WTC11 (cell line): Measurements from ENCODE around the gene SORCS2. TPM values are rescaled to one million over a fixed set of nuclear protein-coding genes. Genes with fewer than 3 reads are reported as not detected.

Source experiments
- ATAC-seq: fragments of 200-7000 bp; cut with Tn5 transposase; 2 replicates; pipeline ENCODE4 v1.10.0; 2021; ENCODE audit warnings: mild to moderate bottlenecking, moderate library complexity
- CTCF ChIA-PET: fragments of 300-600 bp; sonication (Branson Sonifier 250); formaldehyde crosslinking; loops from one replicate; lab custom pipeline; 2021; ENCODE audit warnings: antibody characterized with exemption; lab: Charles Lee
- POLR2A ChIA-PET: fragments of 350-600 bp; sonication (Branson Sonifier 250); formaldehyde crosslinking; loops from one replicate; lab custom pipeline; 2021; ENCODE audit warnings: antibody characterized with exemption; lab: Charles Lee
- DNase-seq: peaks from one replicate; pipeline ENCODE4 v3.0.0; 2021; ENCODE audit warnings: low spot score
- H3K27ac Mint-ChIP-seq: 2 replicates; pipeline ENCODE4 v1.8.0; 2021; ENCODE audit warnings: mixed read lengths
- H3K27me3 Mint-ChIP-seq: 2 replicates; pipeline ENCODE4 v1.8.0; 2021; ENCODE audit warnings: low read depth, mild to moderate bottlenecking, moderate library complexity, mixed read lengths
- H3K36me3 Mint-ChIP-seq: 2 replicates; pipeline ENCODE4 v1.8.0; 2021; ENCODE audit warnings: mixed read lengths
- H3K4me1 Mint-ChIP-seq: 2 replicates; pipeline ENCODE4 v1.8.0; 2022; ENCODE audit warnings: mixed read lengths
- H3K4me3 Mint-ChIP-seq: 2 replicates; pipeline ENCODE4 v1.8.0; 2021; ENCODE audit warnings: mild to moderate bottlenecking, moderate library complexity, mixed read lengths
- H3K9me3 Mint-ChIP-seq: 2 replicates; pipeline ENCODE4 v1.8.0; 2021; ENCODE audit warnings: mixed read lengths
- AR ChIP-seq: fragments of 250-450 bp; sonication (Bioruptor Pico); IDR thresholded peaks from 2 replicates; pipeline ENCODE4 v1.9.0; 2021; ENCODE audit warnings: mild to moderate bottlenecking
- ARID4B ChIP-seq: sonication (generic); formaldehyde crosslinking; IDR thresholded peaks from 2 replicates; pipeline ENCODE4 v1.8.0; 2023; ENCODE audit warnings: missing genetic modification reagents, mild to moderate bottlenecking, borderline replicate concordance
- ATF2 ChIP-seq: sonication (generic); formaldehyde crosslinking; IDR thresholded peaks from 2 replicates; pipeline ENCODE4 v1.8.1; 2022; ENCODE audit warnings: low read depth, missing genetic modification reagents, borderline replicate concordance
- CBFB ChIP-seq: sonication (generic); formaldehyde crosslinking; IDR thresholded peaks from 2 replicates; pipeline ENCODE4 v1.8.1; 2022; ENCODE audit warnings: mild to moderate bottlenecking, low read depth, missing genetic modification reagents
- CREM ChIP-seq: sonication (generic); formaldehyde crosslinking; IDR thresholded peaks from 2 replicates; pipeline ENCODE4 v1.8.1; 2022; ENCODE audit warnings: mild to moderate bottlenecking, missing genetic modification reagents, moderate library complexity
- ESRRA ChIP-seq: sonication (generic); formaldehyde crosslinking; IDR thresholded peaks from 2 replicates; pipeline ENCODE4 v1.8.1; 2022; ENCODE audit warnings: mild to moderate bottlenecking, missing genetic modification reagents, borderline replicate concordance
- HMGA2 ChIP-seq: fragments of 250-450 bp; sonication (Bioruptor Pico); IDR thresholded peaks from 2 replicates; pipeline ENCODE4 v1.4.0; 2021; ENCODE audit warnings: mild to moderate bottlenecking, moderate library complexity
- JUN ChIP-seq: sonication (generic); formaldehyde crosslinking; IDR thresholded peaks from 2 replicates; pipeline ENCODE4 v1.8.0; 2023; ENCODE audit warnings: mild to moderate bottlenecking, missing genetic modification reagents
- NR1H2 ChIP-seq: sonication (generic); formaldehyde crosslinking; IDR thresholded peaks from 2 replicates; pipeline ENCODE4 v1.9.0; 2021; ENCODE audit warnings: mild to moderate bottlenecking, moderate library complexity, missing genetic modification reagents
- PREB ChIP-seq: sonication (generic); formaldehyde crosslinking; IDR thresholded peaks from 2 replicates; pipeline ENCODE4 v1.8.1; 2022; ENCODE audit warnings: mild to moderate bottlenecking, missing genetic modification reagents, moderate library complexity, borderline replicate concordance
- PRRX2 ChIP-seq: fragments of 250-450 bp; sonication (Bioruptor Pico); IDR thresholded peaks from 2 replicates; pipeline ENCODE4 v1.8.0; 2021; ENCODE audit warnings: mild to moderate bottlenecking
- TEAD1 ChIP-seq: sonication (generic); formaldehyde crosslinking; IDR thresholded peaks from 2 replicates; pipeline ENCODE4 v1.8.0; 2022; ENCODE audit warnings: mild to moderate bottlenecking, missing genetic modification reagents
- ZNF121 ChIP-seq: sonication (generic); formaldehyde crosslinking; IDR thresholded peaks from 2 replicates; pipeline ENCODE4 v1.8.0; 2023; ENCODE audit warnings: missing genetic modification reagents
- ZNF416 ChIP-seq: fragments of 250-450 bp; sonication (Bioruptor Pico); IDR thresholded peaks from 2 replicates; pipeline ENCODE4 v1.9.0; 2021; ENCODE audit warnings: mild to moderate bottlenecking, inconsistent platforms
- total RNA-seq: library from RNA; stranded (reverse); gene quantifications from 3 replicates; pipeline ENCODE4 v1.2.3, GENCODE V29; 2021
- TF ChIP-seq, protein P1 (sequence below): fragments of 250-450 bp; sonication (Bioruptor Pico); IDR thresholded peaks from 2 replicates; pipeline ENCODE4 v2.1.2; 2022; ENCODE audit warnings: mild to moderate bottlenecking, moderate library complexity

SORCS2 gene
- total RNA-seq, 1 experiment from 2014 or later, result 6.6 TPM

- ChIA-PET CTCF (no interaction called here), POLR2A (no interaction called here)
- H3K9me3 Mint-ChIP-seq, result peaks cover 36% of the 10 kb centered on the region
- H3K36me3 Mint-ChIP-seq, result no peaks in the 10 kb centered on the region
- peaks cover 25% of the 10 kb centered on the region for H3K27me3 Mint-ChIP-seq
- DNase-seq (no peak), ATAC-seq (no peak)
- no peak overlapping the region for H3K4me3 Mint-ChIP-seq
- no peak for TF ChIP-seq HMGA2
- no peak for TF ChIP-seq CBFB (CRISPR knock-in tag)
- no peak for TF ChIP-seq TEAD1
- TF ChIP-seq, protein P1, sequence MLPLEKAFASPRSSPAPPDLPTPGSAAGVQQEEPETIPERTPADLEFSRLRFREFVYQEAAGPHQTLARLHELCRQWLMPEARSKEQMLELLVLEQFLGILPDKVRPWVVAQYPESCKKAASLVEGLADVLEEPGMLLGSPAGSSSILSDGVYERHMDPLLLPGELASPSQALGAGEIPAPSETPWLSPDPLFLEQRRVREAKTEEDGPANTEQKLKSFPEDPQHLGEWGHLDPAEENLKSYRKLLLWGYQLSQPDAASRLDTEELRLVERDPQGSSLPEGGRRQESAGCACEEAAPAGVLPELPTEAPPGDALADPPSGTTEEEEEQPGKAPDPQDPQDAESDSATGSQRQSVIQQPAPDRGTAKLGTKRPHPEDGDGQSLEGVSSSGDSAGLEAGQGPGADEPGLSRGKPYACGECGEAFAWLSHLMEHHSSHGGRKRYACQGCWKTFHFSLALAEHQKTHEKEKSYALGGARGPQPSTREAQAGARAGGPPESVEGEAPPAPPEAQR (CRISPR knock-in tag), result no peak
- no peak for TF ChIP-seq PRRX2
- TF ChIP-seq ATF2 (CRISPR knock-in tag), result no peak
- TF ChIP-seq ZNF416 (CRISPR knock-in tag), result no peak
- no peak for TF ChIP-seq CREM (CRISPR knock-in tag)
- H3K4me1 Mint-ChIP-seq, result no peaks in the 10 kb centered on the region
- no peak overlapping the region for H3K27ac Mint-ChIP-seq
Measured at GRCh38 chr4:7402526-7402925, 210.2 kb downstream of the SORCS2 start.

- Mint-ChIP-seq H3K9me3 (peaks cover 39% of the 10 kb centered on the region), H3K27ac (no peak overlapping the region), H3K4me1 (no peaks in the 10 kb centered on the region), H3K4me3 (no peak overlapping the region), H3K27me3 (peaks cover 26% of the 10 kb centered on the region), H3K36me3 (no peaks in the 10 kb centered on the region)
- ChIA-PET POLR2A (no interaction called here), CTCF (no interaction called here)
- ATAC-seq (no peak), DNase-seq (no peak)
- TF ChIP-seq PREB (CRISPR knock-in tag), result no peak
- TF ChIP-seq, protein P1 (CRISPR knock-in tag), result no peak
- TF ChIP-seq ZNF121 (CRISPR knock-in tag), result no peak
- no peak for TF ChIP-seq ESRRA
- no peak for TF ChIP-seq JUN (CRISPR knock-in tag)
- no peak for TF ChIP-seq NR1H2 (CRISPR knock-in tag)
- no peak for TF ChIP-seq AR (CRISPR knock-in tag)
- no peak for TF ChIP-seq ARID4B (CRISPR knock-in tag)
Measured at GRCh38 chr4:7403001-7403400, 210.7 kb downstream of the SORCS2 start.
